Large intestine (tissue), 3 donors: Measurements from ENCODE around the gene TENM4. TPM values are rescaled to one million over a fixed set of nuclear protein-coding genes. Genes with fewer than 3 reads are reported as not detected.
A peak's percentile ranks its signal among the peaks of the same experiment; 100 is the strongest.

ENCODE experiments used
- DNase-seq, 2 donors: peaks; one replicate each; pipeline versions ENCODE4 v3.0.0 to v3.0.0-alpha.2; 2013
- H3K27ac ChIP-seq: one replicate; pipeline ENCODE4 v1.5.1; 2013; ENCODE audit warnings: low read length
- H3K27me3 ChIP-seq: 2 replicates; pipeline ENCODE4 v1.6.1; 2013; ENCODE audit warnings: low read length; ENCODE audit not compliant: control insufficient read depth, insufficient read depth
- H3K36me3 ChIP-seq: 2 replicates; pipeline ENCODE4 v1.6.1; 2013; ENCODE audit warnings: low read length; ENCODE audit not compliant: control insufficient read depth, insufficient read depth
- H3K4me1 ChIP-seq: one replicate; pipeline ENCODE4 v1.6.1; 2013; ENCODE audit warnings: low read length; ENCODE audit not compliant: control insufficient read depth, insufficient read depth
- H3K4me3 ChIP-seq: one replicate; pipeline ENCODE4 v1.5.1; 2013; ENCODE audit warnings: low read length
- H3K9me3 ChIP-seq: one replicate; pipeline ENCODE4 v1.6.1; 2013; ENCODE audit warnings: mild to moderate bottlenecking, low read depth, low read length, moderate library complexity; ENCODE audit not compliant: control insufficient read depth
- WGBS: methylation state at CpG from one replicate; pipeline ENCODE4 v1.1.5; 2013; ENCODE audit warnings: low lambda C conversion rate; ENCODE audit not compliant: insufficient coverage; 5-methylcytosine and 5-hydroxymethylcytosine counted together
- polyA plus RNA-seq: library from polyadenylated mRNA; unstranded; fragments of 120-200 nt; gene quantifications from one replicate; pipeline ENCODE4 v1.2.1, GENCODE V29; 2013

TENM4 gene
- polyA plus RNA-seq, 1 donor: 2.1 TPM

DNA sequence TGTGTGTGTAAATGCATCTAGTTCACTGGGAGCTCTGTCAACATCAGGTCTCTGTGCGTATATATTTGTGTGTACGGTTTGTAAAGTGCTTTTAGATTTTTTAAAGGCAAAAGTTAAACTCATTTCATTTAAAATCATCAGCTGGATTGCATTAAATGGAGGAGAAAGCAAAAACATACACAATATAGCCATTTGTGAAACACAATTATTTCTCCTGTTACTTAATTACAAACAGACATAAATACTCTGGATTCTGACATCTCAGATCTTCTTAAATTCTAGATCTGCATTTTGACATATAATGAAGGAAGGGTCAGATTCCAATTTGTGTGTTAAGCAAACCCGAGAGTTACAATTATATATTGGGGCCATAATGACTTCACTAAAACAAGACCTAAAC lies 590.8 kb downstream of the TENM4 start:
- no peak for DNase-seq
- no peaks in the 10 kb centered on the region for H3K36me3 ChIP-seq
- no peaks in the 10 kb centered on the region for H3K9me3 ChIP-seq
- no peak overlapping the region for H3K27ac ChIP-seq
- H3K4me1 ChIP-seq: no peaks in the 10 kb centered on the region
- H3K4me3 ChIP-seq: no peak overlapping the region
- peaks cover 2% of the 10 kb centered on the region for H3K27me3 ChIP-seq
- WGBS: 86% methylated on average over 1 of the region's 3 CpGs

DNA sequence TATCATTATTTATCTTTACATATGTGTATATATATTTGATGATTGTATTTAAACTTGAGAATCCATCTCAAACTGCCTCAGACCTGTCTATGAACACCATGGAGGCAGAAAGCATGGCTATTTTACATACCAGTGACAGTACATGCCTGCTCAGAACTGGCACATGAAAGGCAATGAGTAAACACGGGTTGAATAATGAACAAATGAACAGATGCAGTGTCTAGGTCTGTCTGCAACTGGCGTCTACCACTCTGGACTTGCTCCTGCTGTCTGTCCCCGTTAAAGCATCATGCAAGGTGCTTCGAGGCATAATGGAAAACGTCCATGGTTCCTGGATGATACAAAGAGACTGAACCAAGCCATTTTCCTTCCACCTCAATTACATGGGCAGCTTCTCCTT lies 594.6 kb downstream of the TENM4 start:
- Histone ChIP-seq H3K27me3 (peaks cover 2% of the 10 kb centered on the region), H3K27ac (no peak overlapping the region), H3K9me3 (no peaks in the 10 kb centered on the region), H3K4me1 (no peaks in the 10 kb centered on the region), H3K36me3 (no peaks in the 10 kb centered on the region), H3K4me3 (no peak overlapping the region)
- no CpG with 5 or more reads among the region's 5 CpGs for WGBS
- no peak for DNase-seq

DNA sequence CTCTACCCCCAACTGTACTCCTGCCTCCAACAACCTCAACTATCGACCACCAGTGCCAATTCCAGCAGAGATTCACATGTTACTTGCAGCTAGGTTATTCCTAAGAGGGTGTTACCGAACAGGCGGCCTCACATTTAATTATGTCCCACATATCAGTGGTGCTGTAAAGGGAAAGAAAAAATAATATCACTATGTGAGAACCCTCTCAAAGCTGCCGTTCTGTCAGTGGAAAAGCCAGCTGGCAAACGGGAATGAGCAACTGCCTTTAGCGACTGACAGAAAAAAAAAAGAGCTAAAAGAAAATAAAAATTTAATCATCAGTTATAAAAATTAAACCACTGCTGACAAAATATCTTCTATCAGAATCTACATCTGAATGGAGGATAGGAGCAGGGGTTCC lies 595.3 kb downstream of the TENM4 start:
- H3K9me3 ChIP-seq: no peaks in the 10 kb centered on the region
- no peak for DNase-seq
- H3K27me3 ChIP-seq: peaks cover 2% of the 10 kb centered on the region
- no peaks in the 10 kb centered on the region for H3K36me3 ChIP-seq
- no peaks in the 10 kb centered on the region for H3K4me1 ChIP-seq
- H3K27ac ChIP-seq: no peak overlapping the region
- no peak overlapping the region for H3K4me3 ChIP-seq
- WGBS: no CpG with 5 or more reads among the region's 6 CpGs

DNA sequence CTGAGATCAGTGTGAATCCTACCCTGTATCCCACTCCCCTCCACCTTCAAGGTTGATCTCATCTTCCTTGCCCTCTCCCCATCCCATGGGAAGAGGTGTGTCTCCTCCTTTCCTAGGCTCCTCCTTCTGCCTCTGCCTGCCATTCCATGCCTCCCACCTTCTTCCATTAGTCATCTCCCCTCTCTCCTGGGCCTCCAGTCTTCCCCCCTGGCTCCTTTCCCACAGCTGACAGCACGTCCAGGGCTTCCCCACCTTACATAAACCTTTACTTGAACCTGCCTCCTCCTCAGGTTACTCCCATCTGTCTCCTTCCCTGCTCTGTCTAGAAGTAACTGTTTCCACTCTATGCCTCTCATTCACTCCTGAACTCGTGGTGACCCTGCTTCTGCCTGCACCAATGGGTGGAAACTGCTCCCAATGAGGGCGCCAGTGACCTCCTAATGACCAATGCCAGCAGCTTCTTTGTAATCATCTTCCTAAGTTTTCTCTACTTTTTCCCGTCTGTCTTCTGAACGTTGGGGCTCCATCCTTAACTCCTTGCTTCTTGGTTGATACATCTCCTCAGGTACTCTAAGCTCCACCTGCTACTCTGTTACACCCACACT lies 599.3 kb downstream of the TENM4 start:
- Histone ChIP-seq H3K27ac (no peak overlapping the region), H3K4me1 (no peaks in the 10 kb centered on the region), H3K4me3 (no peak overlapping the region), H3K9me3 (no peaks in the 10 kb centered on the region), H3K27me3 (no peaks in the 10 kb centered on the region), H3K36me3 (no peaks in the 10 kb centered on the region)
- DNase-seq: no peak
- 86% methylated on average over 2 of the region's 5 CpGs for WGBS

DNA sequence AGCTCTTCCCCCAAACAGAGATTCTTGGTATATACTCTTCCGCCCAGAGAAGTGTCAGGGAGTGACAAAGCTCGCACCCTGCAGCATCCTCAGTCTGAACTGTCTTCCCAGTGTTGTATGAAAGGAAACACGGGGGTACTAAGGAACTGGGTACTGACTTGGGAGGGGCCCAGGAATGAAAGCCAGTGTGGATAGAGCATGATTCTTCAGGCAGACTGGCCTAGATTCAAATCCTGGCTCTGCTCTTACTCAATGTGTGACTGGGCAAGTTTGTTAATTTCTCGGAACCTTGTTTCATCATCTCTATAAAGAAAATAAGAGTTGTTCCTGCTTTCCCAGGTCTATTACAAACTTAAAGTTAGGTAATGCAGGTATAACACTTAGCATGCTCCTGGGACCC lies 600.2 kb downstream of the TENM4 start:
- no peaks in the 10 kb centered on the region for H3K36me3 ChIP-seq
- no peak overlapping the region for H3K4me3 ChIP-seq
- no peaks in the 10 kb centered on the region for H3K9me3 ChIP-seq
- H3K27me3 ChIP-seq: no peaks in the 10 kb centered on the region
- H3K27ac ChIP-seq: no peak overlapping the region
- no peaks in the 10 kb centered on the region for H3K4me1 ChIP-seq
- WGBS: no CpG with 5 or more reads among the region's 4 CpGs
- DNase-seq: no peak

DNA sequence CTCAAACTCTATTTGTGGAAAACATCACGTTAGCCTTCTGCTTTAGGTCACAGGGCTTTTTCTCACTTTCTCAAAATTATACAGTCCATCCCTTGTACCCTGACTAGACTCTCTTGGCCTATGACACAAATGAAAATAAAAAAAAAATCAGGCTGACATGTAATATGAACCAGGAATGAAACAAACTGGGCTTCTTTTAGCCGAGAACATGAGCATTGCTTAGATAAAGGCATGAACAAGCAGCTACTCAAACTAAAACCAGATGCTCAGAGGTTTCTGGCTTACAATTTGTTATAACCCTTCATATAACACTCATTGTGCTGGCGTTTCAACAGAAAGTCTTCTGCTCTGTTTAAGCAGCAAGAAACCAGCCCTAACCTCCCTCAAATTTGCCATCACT lies 600.6 kb downstream of the TENM4 start:
- Histone ChIP-seq H3K4me3 (no peak overlapping the region), H3K4me1 (no peaks in the 10 kb centered on the region), H3K27me3 (no peaks in the 10 kb centered on the region), H3K27ac (no peak overlapping the region), H3K9me3 (no peaks in the 10 kb centered on the region), H3K36me3 (no peaks in the 10 kb centered on the region)
- 60% methylated on average over 1 of the region's 3 CpGs for whole genome bisulfite sequencing
- DNase-seq: peak in 1 of 2 donors; percentile 5

DNA sequence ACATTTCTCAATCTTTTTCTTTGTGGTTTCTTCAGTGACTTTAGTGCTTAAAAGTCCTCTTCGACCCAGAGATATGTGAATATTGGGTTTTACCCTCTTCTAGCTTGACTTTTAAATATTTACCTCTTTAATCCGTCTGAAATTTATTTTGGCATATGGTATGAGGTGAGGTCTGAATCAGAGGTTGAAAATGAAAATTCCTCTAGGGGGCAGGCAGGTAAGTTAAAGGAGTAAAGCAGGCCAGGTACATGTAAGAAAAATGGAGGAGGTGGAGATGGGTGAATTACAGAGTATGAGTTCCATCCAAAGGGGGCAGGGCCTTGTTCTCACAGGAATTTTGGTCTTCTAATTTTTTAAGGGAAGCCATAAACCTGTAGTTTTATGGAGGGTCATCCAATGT lies 602.4 kb downstream of the TENM4 start:
- Histone ChIP-seq H3K27ac (no peak overlapping the region), H3K36me3 (no peaks in the 10 kb centered on the region), H3K4me1 (no peaks in the 10 kb centered on the region), H3K4me3 (no peak overlapping the region), H3K27me3 (no peaks in the 10 kb centered on the region), H3K9me3 (no peaks in the 10 kb centered on the region)
- no peak for DNase-seq
- 48% methylated on average over 2 of the region's 2 CpGs for WGBS

DNA sequence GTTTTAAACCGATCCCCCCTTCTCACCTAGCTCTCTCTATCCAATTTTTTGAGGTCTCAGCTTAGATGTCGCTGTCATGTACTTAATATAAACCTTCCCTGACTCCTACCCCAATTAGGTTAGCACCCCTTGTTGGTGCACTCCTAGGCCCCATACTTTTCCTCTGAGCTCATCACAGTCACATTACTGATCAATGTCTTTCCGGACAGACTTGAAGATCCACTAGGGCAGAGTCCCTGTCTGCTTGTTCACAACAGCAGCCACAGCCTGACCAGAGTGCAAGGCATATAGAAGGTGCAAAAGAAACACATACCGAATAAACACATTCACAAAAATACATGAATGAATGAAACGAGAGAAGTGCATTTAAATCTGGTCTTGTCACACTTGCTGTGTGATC lies 605.2 kb downstream of the TENM4 start:
- 93% methylated on average over 3 of the region's 5 CpGs for WGBS

DNA sequence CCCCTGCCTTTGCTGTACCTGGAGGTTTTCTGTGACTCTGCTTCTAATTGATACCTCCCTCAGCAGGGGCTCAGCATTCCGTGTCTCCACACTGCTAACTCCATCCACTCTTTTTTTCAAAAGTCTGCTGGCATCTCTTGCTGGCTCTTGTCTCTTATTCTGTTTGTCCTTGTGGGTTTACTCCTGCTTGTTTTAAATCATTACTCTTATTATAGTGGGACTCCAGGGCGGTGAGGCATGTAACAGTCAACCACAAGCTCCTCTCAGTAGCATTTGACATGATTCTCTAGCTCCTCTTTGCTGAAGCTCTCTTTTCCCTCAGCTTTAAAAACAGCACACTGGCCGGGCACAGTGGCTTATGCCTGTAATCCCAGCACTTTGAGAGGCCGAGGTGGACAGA lies 605.9 kb downstream of the TENM4 start:
- Histone ChIP-seq H3K27ac (no peak overlapping the region), H3K4me1 (no peaks in the 10 kb centered on the region), H3K4me3 (no peak overlapping the region), H3K36me3 (no peaks in the 10 kb centered on the region), H3K9me3 (no peaks in the 10 kb centered on the region), H3K27me3 (no peaks in the 10 kb centered on the region)
- no peak for DNase-seq
- 100% methylated on average over 1 of the region's 4 CpGs for WGBS

More for the DNA sequence above, 605.2 kb downstream of the TENM4 start:
- Histone ChIP-seq H3K4me3 (no peak overlapping the region), H3K27me3 (no peaks in the 10 kb centered on the region), H3K27ac (no peak overlapping the region), H3K4me1 (no peaks in the 10 kb centered on the region), H3K36me3 (no peaks in the 10 kb centered on the region), H3K9me3 (no peaks in the 10 kb centered on the region)
- DNase-seq: no peak

DNA sequence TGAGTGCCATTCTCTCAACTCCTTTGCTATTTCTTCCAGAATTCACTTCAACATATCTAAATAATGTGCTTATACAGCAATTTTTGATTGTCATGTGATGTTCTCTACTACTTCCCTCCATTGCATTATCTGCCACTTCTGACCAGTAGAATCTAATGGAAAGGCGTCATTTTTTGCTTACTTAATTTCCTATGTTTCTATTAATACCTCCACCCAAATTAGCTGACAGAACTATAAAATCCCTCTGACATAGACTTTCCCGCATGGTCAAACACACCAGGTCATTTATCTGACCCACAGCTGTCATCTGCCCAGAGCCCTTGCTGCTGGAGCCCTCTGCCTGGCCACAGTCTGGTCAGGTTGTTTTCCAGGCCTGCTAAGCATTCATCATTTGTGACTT lies 607.6 kb downstream of the TENM4 start:
- Histone ChIP-seq H3K9me3 (no peaks in the 10 kb centered on the region), H3K4me3 (no peak overlapping the region), H3K27me3 (no peaks in the 10 kb centered on the region), H3K4me1 (no peaks in the 10 kb centered on the region), H3K27ac (no peak overlapping the region), H3K36me3 (no peaks in the 10 kb centered on the region)
- 50% methylated on average over 1 of the region's 2 CpGs for WGBS
- no peak for DNase-seq

DNA sequence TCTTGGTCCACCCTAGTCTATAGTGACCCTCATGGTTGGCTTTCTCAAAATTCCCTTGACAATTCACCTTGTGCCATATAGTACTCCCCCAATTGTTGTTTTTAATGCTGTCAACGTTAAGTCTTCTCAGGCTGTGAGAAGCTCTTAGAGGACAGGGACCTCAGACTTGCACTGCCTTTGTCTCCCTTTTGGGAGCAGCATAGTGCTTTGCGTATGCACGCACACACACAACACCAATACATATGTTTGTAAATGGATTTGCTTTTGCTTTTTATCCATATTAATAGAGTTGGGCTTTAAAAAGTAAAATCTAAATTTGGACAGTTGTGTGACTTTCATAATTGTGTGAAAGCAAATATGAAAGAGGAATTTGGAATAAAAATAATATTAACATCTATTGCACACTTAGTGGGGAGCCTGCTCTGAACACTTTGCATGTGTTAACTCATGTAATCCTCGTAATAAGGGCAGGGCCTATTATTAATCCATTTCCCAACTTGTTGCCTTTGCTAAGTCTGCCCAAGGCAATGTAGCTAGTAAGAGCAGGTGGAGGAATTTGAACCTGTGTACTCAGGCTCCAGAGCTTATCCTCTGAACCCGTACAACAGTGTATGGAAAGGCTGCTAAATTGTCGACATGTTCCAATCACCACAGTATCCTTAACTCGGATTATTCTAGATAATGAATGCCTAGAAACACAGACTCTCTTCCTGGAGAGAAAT lies 608.4 kb downstream of the TENM4 start:
- H3K4me1 ChIP-seq: no peaks in the 10 kb centered on the region
- WGBS: no CpG with 5 or more reads among the region's 7 CpGs
- no peak for DNase-seq

More for the DNA sequence above, 608.4 kb downstream of the TENM4 start:
- no peaks in the 10 kb centered on the region for H3K36me3 ChIP-seq
- no peak overlapping the region for H3K4me3 ChIP-seq
- H3K27ac ChIP-seq: no peak overlapping the region
- no peaks in the 10 kb centered on the region for H3K27me3 ChIP-seq
- no peaks in the 10 kb centered on the region for H3K9me3 ChIP-seq
